H9 (cell line): ENCODE results near the gene MGAT5. TPM values are rescaled to one million over a fixed set of nuclear protein-coding genes. Genes with fewer than 3 reads are reported as not detected.

Source experiments
- DNase-seq: peaks from one replicate; pipeline ENCODE4 v3.0.0-alpha.2; 2017
- H2AFZ ChIP-seq: one replicate; pipeline ENCODE4 v1.6.1; 2013; ENCODE audit warnings: mild to moderate bottlenecking, low read length, control low read depth, moderate library complexity
- H2AK5ac ChIP-seq: 2 replicates; pipeline ENCODE4 v1.6.1; 2013; ENCODE audit warnings: low read length, control low read depth, mixed read lengths; ENCODE audit not compliant: insufficient read length
- H2BK120ac ChIP-seq: one replicate; pipeline ENCODE4 v1.6.1; 2013; ENCODE audit warnings: low read depth, mild to moderate bottlenecking, low read length, control low read depth, inconsistent platforms; ENCODE audit not compliant: poor library complexity, severe bottlenecking
- H2BK12ac ChIP-seq: 2 replicates; pipeline ENCODE4 v1.6.1; 2013; ENCODE audit warnings: low read length, control low read depth, mixed read lengths, low read depth; ENCODE audit not compliant: insufficient read length
- H2BK15ac ChIP-seq: 2 replicates; pipeline ENCODE4 v1.6.1; 2013; ENCODE audit warnings: low read depth, low read length, control low read depth
- H2BK20ac ChIP-seq: one replicate; pipeline ENCODE4 v1.6.1; 2013; ENCODE audit warnings: low read depth, mild to moderate bottlenecking, low read length, control low read depth, inconsistent platforms; ENCODE audit not compliant: poor library complexity, severe bottlenecking
- H2BK5ac ChIP-seq: 2 replicates; pipeline ENCODE4 v1.6.1; 2013; ENCODE audit warnings: low read length, control low read depth, mixed read lengths; ENCODE audit not compliant: insufficient read length
- H3K14ac ChIP-seq: 2 replicates; pipeline ENCODE4 v1.6.1; 2013; ENCODE audit warnings: low read length, control low read depth; ENCODE audit not compliant: insufficient read depth
- H3K18ac ChIP-seq: 2 replicates; pipeline ENCODE4 v1.6.1; 2013; ENCODE audit warnings: low read depth, mild to moderate bottlenecking, mixed read lengths, low read length, control low read depth; ENCODE audit not compliant: insufficient read length
- H3K23ac ChIP-seq: 2 replicates; pipeline ENCODE4 v1.6.1; 2013; ENCODE audit warnings: low read length, control low read depth, mixed read lengths, low read depth; ENCODE audit not compliant: insufficient read length
- H3K23me2 ChIP-seq: 2 replicates; pipeline ENCODE4 v1.6.1; 2013; ENCODE audit warnings: low read depth, mild to moderate bottlenecking, mixed read lengths, low read length, control low read depth; ENCODE audit not compliant: insufficient read length, poor library complexity, severe bottlenecking
- H3K27ac ChIP-seq: 2 replicates; pipeline ENCODE4 v1.5.1; 2013; ENCODE audit warnings: low read length, control low read depth, mixed read lengths, low read depth; ENCODE audit not compliant: insufficient read length
- H3K27me3 ChIP-seq: 2 replicates; pipeline ENCODE4 v1.6.1; 2013; ENCODE audit warnings: low read length, control low read depth, inconsistent platforms; ENCODE audit not compliant: insufficient read depth
- H3K4ac ChIP-seq: 2 replicates; pipeline ENCODE4 v1.6.1; 2013; ENCODE audit warnings: low read depth, mild to moderate bottlenecking, control low read depth, inconsistent platforms, low read length, moderate library complexity
- H3K4me1 ChIP-seq: 2 replicates; pipeline ENCODE4 v1.6.1; 2013; ENCODE audit warnings: low read length, control low read depth, inconsistent platforms; ENCODE audit not compliant: insufficient read depth
- H3K4me2 ChIP-seq: 2 replicates; pipeline ENCODE4 v1.6.1; 2013; ENCODE audit warnings: low read length, control low read depth, mixed read lengths; ENCODE audit not compliant: insufficient read length, insufficient read depth
- H3K56ac ChIP-seq: 2 replicates; pipeline ENCODE4 v1.6.1; 2013; ENCODE audit warnings: low read depth, mild to moderate bottlenecking, mixed read lengths, low read length, control low read depth; ENCODE audit not compliant: insufficient read length
- H3K79me1 ChIP-seq: 2 replicates; pipeline ENCODE4 v1.6.1; 2013; ENCODE audit warnings: low read depth, mild to moderate bottlenecking, moderate library complexity, low read length, control low read depth, inconsistent platforms; ENCODE audit not compliant: insufficient read depth, poor library complexity, severe bottlenecking
- H3K79me2 ChIP-seq: 2 replicates; pipeline ENCODE4 v1.6.1; 2013; ENCODE audit warnings: low read length, control low read depth, inconsistent platforms; ENCODE audit not compliant: insufficient read depth
- H3K9ac ChIP-seq: 2 replicates; pipeline ENCODE4 v1.6.1; 2013; ENCODE audit warnings: low read length, control low read depth, mixed read lengths; ENCODE audit not compliant: insufficient read length; ENCODE audit errors: extremely low read depth
- H3K9me3 ChIP-seq: one replicate; pipeline ENCODE4 v1.6.1; 2013; ENCODE audit warnings: low read depth, low read length, inconsistent platforms; ENCODE audit not compliant: control insufficient read depth
- H3T11ph ChIP-seq: one replicate; pipeline ENCODE4 v1.6.1; 2013; ENCODE audit warnings: mild to moderate bottlenecking, low read length, control low read depth, inconsistent platforms
- H4K20me1 ChIP-seq: one replicate; pipeline ENCODE4 v1.6.1; 2013; ENCODE audit not compliant: control insufficient read depth, insufficient read length, insufficient read depth
- H4K5ac ChIP-seq: 2 replicates; pipeline ENCODE4 v1.6.1; 2013; ENCODE audit warnings: low read depth, mild to moderate bottlenecking, mixed read lengths, low read length, control low read depth; ENCODE audit not compliant: insufficient read length
- H4K8ac ChIP-seq: replicated peaks from 2 replicates; pipeline ENCODE4 v1.6.1; 2013; ENCODE audit warnings: low read length, control low read depth, mixed read lengths, low read depth; ENCODE audit not compliant: insufficient read length
- H4K91ac ChIP-seq: 2 replicates; pipeline ENCODE4 v1.6.1; 2013; ENCODE audit warnings: low read depth, mild to moderate bottlenecking, moderate library complexity, mixed read lengths, low read length, control low read depth; ENCODE audit not compliant: insufficient read length
- H3K27ac Mint-ChIP-seq, 3 experiments: 2 replicates in 2 of 3; 3 replicates in 1 of 3; pipeline ENCODE4 v1.8.0; 2020 to 2021; ENCODE audit warnings: mixed read lengths in 3 of 3, mild to moderate bottlenecking in 1 of 3, moderate library complexity in 1 of 3
- H3K27me3 Mint-ChIP-seq: 2 replicates; pipeline ENCODE4 v1.8.0; 2021; ENCODE audit warnings: low read depth, mild to moderate bottlenecking, moderate library complexity, mixed read lengths
- H3K36me3 Mint-ChIP-seq, 3 experiments: 2 replicates in 2 of 3; 3 replicates in 1 of 3; pipeline ENCODE4 v1.8.0; 2020 to 2021; ENCODE audit warnings: low read depth in 3 of 3, mixed read lengths in 3 of 3; ENCODE audit not compliant: insufficient read depth in 1 of 3
- H3K4me1 Mint-ChIP-seq, 2 experiments: 2 replicates each; pipeline ENCODE4 v1.8.0; 2020; ENCODE audit warnings: mixed read lengths in 2 of 2
- H3K4me3 Mint-ChIP-seq, 2 experiments: 2 replicates in 1 of 2; 3 replicates in 1 of 2; pipeline ENCODE4 v1.8.0; 2020 to 2021; ENCODE audit warnings: mild to moderate bottlenecking in 2 of 2, mixed read lengths in 2 of 2, moderate library complexity in 1 of 2
- H3K9me3 Mint-ChIP-seq, 2 experiments: 2 replicates in 1 of 2; 3 replicates in 1 of 2; pipeline ENCODE4 v1.8.0; 2020; ENCODE audit warnings: mild to moderate bottlenecking in 2 of 2, mixed read lengths in 2 of 2, moderate library complexity in 1 of 2
- CTCF ChIP-seq: fragments of 200-600 bp; sonication (generic); conservative IDR thresholded peaks from 3 replicates; pipeline ENCODE4 v1.8.0; 2021; ENCODE audit warnings: antibody characterized with exemption, mild to moderate bottlenecking
- total RNA-seq: library from RNA; stranded (reverse); gene quantifications from 2 replicates; pipeline ENCODE4 v1.2.1, GENCODE V29; 2021

Gene MGAT5
- total RNA-seq, 1 experiment from 2014 or later, result 25.7 TPM

DNA sequence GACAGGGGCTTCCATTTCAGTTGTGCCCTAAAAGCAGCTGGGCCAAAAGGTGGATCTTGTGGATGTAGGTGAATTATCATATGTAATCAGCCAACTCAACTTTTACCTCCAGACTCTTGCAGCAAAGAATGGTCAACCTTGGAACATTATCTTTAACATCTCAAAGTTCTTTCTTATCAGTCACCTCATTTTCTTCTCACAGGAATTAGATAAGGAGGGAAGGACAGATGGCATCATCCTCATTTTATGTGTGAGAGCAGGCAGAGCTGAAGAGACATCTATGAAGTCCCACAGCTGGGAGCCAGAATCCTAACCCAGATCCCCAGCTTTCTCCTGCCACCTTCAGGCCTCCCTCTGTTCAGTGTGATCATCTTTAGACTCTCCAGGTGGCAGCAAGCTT, 182.1 kb downstream of the MGAT5 start:
- no peak overlapping the region for H2AK5ac ChIP-seq
- H2BK12ac ChIP-seq, result no peak overlapping the region
- H3K4me2 ChIP-seq, result no peak overlapping the region
- no peak overlapping the region for H2BK5ac ChIP-seq
- no peak overlapping the region for H3K4ac ChIP-seq
- H2BK15ac ChIP-seq, result no peak overlapping the region
- H3K27me3 ChIP-seq, result peaks cover 9% of the 10 kb centered on the region
- no peak overlapping the region for H3K23ac ChIP-seq
- no peak overlapping the region for H3K18ac ChIP-seq
- Mint-ChIP-seq H3K4me3 (no peak overlapping the region), H3K36me3 (peaks cover 8 to 29% (median 18%) of the 10 kb centered on the region in 3 experiments; a peak in 6 of 7 replicates), H3K27ac (no peak overlapping the region), H3K9me3 (no peaks in the 10 kb centered on the region), H3K4me1 (peaks cover 14 to 21% of the 10 kb centered on the region in 2 experiments), H3K27me3 (peaks cover 59% of the 10 kb centered on the region)
- no peak overlapping the region for H2BK120ac ChIP-seq
- no peak overlapping the region for H3K56ac ChIP-seq
- H4K20me1 ChIP-seq, result peaks cover 2% of the 10 kb centered on the region
- H3K27ac ChIP-seq, result no peak overlapping the region
- no peak overlapping the region for H4K5ac ChIP-seq
- DNase-seq, result no peak
- no peak for TF ChIP-seq CTCF
- peaks cover 2% of the 10 kb centered on the region; the same call in 1 of the 2 replicates for H3K4me1 ChIP-seq
- H3K79me1 ChIP-seq, result no peaks in the 10 kb centered on the region
- H3K9me3 ChIP-seq, result no peaks in the 10 kb centered on the region
- no peak overlapping the region for H3T11ph ChIP-seq
- H2AFZ ChIP-seq, result no peak overlapping the region
- no peaks in the 10 kb centered on the region for H3K79me2 ChIP-seq
- H4K8ac ChIP-seq, result no peak overlapping the region
- no peak overlapping the region for H4K91ac ChIP-seq
- H3K9ac ChIP-seq, result no peak overlapping the region
- no peaks in the 10 kb centered on the region for H3K23me2 ChIP-seq
- no peak overlapping the region for H2BK20ac ChIP-seq
- H3K14ac ChIP-seq, result no peak overlapping the region
